ENCODE results near the gene TRIM8.

Gene TRIM8

GRCh38 chr10:102615361-102615760, 28.9 kb upstream of the TRIM8 start:
- DNase-seq (ENCODE audit: low spot score), result no peak

- DNase-seq (ENCODE audit: low spot score), result no peak
These were observed 28.1 kb upstream of the TRIM8 start for GRCh38 chr10:102616066-102616770.

- no peak for DNase-seq (ENCODE audit: low spot score)
These were observed 27.2 kb upstream of the TRIM8 start for GRCh38 chr10:102617041-102617440.

GRCh38 chr10:102617816-102618215, 26.5 kb upstream of the TRIM8 start:
- DNase-seq (ENCODE audit: low spot score), result no peak

- DNase-seq (ENCODE audit: low spot score), result no peak
These were observed 24.8 kb upstream of the TRIM8 start for GRCh38 chr10:102619281-102619981.

GRCh38 chr10:102620138-102620590, 24.1 kb upstream of the TRIM8 start:
- no peak for DNase-seq (ENCODE audit: low spot score)

- no peak for DNase-seq (ENCODE audit: low spot score)
These were observed 23.5 kb upstream of the TRIM8 start for GRCh38 chr10:102620591-102621442.

GRCh38 chr10:102621443-102622325, 22.6 kb upstream of the TRIM8 start:
- DNase-seq (ENCODE audit: low spot score), result no peak

GRCh38 chr10:102624094-102624493, 20.2 kb upstream of the TRIM8 start:
- no peak for DNase-seq (ENCODE audit: low spot score)

- no peak for DNase-seq (ENCODE audit: low spot score)
These were observed 19.3 kb upstream of the TRIM8 start for GRCh38 chr10:102624751-102625645.

- DNase-seq (ENCODE audit: low spot score), result no peak
These were observed 18.1 kb upstream of the TRIM8 start for GRCh38 chr10:102626026-102626685.

GRCh38 chr10:102627291-102627735, 17.0 kb upstream of the TRIM8 start:
- DNase-seq (ENCODE audit: low spot score), result no peak

GRCh38 chr10:102627736-102628293, 16.5 kb upstream of the TRIM8 start:
- DNase-seq (ENCODE audit: low spot score), result no peak

GRCh38 chr10:102628451-102628911, 15.8 kb upstream of the TRIM8 start:
- DNase-seq (ENCODE audit: low spot score), result no peak

GRCh38 chr10:102629661-102630614, 14.3 kb upstream of the TRIM8 start:
- no peak for DNase-seq (ENCODE audit: low spot score)

- no peak for DNase-seq (ENCODE audit: low spot score)
These were observed 13.6 kb upstream of the TRIM8 start for GRCh38 chr10:102630663-102631062.

GRCh38 chr10:102631525-102632393, 12.5 kb upstream of the TRIM8 start:
- no peak for DNase-seq (ENCODE audit: low spot score)

Data from CD4-positive, alpha-beta T cell treated with Interleukin-6 at 100 ng/mL for 8 hours (primary cell).